Stimulated activated CD8-positive, alpha-beta memory T cell treated with anti-CD3 and anti-CD28 coated beads, Interleukin-12 subunit alpha, Interleukin-12 subunit beta, amount 100 ng/mL, for 1 hour (primary cell): ENCODE data around the gene PVR.
"Not testable (repeated sequence)": the region's sequence is repeated elsewhere in the genome, so short reads cannot be mapped to it uniquely, and the experiment has no call there.

Experiments used
- DNase-seq: peaks from one replicate; pipeline ENCODE4 v3.0.0-alpha.2; 2020; ENCODE audit warnings: low read depth

PVR gene

DNA sequence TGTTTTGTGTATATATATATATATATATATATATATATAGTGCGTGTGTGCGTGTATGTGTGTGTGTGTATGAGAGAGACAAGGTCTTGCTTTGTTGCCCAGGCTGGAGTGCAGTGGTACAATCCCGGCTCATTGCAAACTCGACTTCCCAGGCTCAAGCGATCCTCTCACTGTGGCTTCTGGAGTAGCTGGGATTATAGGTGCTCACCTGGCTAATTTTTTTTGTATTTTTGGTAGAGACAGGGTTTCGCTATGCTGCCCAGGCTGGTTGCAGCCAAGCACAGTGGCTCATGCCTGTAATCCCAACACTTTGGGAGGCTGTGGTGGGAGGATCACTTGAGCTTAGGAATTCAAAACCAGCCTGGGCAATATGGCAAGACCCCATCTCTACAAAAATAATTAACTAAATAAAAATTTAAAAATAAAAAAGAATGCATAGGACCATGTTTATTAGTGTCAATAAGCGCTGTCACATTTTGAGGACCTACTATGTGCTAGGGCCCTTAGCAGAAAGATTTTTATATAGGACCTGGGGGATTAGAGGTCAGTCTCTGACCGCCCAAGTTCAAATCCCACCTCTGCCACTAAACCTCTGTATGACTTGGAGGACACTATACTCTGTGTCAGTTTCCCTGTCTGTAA, 1.8 kb downstream of the PVR start:
- no peak for DNase-seq

DNA sequence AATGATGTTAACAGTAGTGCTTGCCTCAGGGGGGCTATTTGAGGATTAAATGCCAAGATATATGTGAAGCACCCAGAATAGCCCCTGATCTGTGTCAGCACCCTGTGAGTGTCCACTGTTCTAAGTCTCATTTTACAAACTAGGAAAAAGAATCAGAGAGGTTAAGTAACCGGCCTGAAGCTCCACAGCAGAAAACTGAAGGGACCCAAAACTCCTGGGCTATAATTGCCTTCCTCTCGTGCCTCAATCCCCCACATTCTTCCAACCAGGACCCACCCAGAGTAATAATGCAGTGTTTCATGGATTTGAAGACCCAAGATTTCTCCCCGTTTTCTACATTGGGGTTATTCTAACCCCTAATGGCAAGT, 2.3 kb downstream of the PVR start:
- DNase-seq, result no peak

- DNase-seq, result no peak
These were observed 3.4 kb downstream of the PVR start for GRCh38 chr19:44647144-44647543.

GRCh38 chr19:44648631-44649251, 5.0 kb downstream of the PVR start:
- no peak for DNase-seq

GRCh38 chr19:44649578-44650145, 6.0 kb downstream of the PVR start:
- no peak for DNase-seq

DNA sequence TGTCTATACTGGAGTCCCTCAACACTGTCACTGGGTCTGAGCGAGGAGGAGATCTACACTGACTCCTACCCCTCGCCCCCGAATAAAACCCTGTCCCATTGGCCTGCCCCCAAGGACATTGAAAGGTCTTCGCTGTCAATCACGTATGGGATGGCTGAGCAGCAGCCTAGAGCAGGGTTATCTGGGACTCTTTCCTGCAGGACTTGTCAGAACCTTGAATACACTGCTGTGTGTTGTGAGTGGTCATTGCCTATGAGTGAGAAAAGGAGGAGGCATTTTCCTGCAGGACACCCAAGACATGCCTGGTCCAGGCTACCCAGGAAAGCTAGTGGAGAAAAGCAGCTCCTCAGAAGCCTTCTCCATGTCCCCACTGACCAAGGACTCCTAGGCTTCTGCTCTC, 9.6 kb downstream of the PVR start:
- no peak for DNase-seq

GRCh38 chr19:44653977-44654774, 10.5 kb downstream of the PVR start:
- DNase-seq, result peak; percentile 47

DNA sequence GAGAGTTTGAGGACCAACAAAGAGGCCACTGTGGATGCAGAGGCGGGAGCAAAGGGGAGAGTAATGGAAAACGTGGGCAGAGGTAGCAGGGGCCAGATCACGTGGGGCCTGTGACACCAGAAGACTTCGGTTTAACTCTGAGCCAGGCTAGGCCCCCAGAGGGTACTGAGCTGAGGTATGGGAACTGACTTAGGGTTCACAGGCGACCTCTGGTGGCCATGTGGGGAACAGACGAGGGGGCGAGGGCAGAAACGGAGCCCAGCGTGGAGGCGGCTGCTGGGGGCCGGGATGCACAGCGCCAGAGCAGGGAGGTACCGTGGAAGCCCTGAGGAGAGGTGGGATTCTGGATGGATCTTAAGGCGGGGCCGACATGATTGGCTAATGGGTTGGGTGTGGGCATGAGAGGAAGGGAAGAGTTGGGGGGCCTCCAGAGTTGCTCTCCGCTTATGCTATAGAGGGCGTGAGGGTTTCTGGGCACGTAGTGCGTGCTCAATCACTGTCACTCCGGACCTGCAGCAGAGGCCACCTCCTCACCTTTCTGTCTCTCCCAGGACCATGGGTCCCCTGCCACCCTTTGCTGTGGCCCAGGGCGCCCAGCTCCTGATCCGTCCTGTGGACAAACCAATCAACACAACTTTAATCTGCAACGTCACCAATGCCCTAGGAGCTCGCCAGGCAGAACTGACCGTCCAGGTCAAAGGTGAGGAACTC, 13.7 kb downstream of the PVR start:
- peak; percentile 39 for DNase-seq

- DNase-seq, result no peak
These were observed 14.5 kb downstream of the PVR start for GRCh38 chr19:44658069-44658733.

GRCh38 chr19:44660081-44660480, 16.4 kb downstream of the PVR start:
- no peak for DNase-seq

GRCh38 chr19:44661205-44661604, 17.5 kb downstream of the PVR start:
- no peak for DNase-seq

GRCh38 chr19:44661904-44662303, 18.2 kb downstream of the PVR start:
- no peak for DNase-seq

DNA sequence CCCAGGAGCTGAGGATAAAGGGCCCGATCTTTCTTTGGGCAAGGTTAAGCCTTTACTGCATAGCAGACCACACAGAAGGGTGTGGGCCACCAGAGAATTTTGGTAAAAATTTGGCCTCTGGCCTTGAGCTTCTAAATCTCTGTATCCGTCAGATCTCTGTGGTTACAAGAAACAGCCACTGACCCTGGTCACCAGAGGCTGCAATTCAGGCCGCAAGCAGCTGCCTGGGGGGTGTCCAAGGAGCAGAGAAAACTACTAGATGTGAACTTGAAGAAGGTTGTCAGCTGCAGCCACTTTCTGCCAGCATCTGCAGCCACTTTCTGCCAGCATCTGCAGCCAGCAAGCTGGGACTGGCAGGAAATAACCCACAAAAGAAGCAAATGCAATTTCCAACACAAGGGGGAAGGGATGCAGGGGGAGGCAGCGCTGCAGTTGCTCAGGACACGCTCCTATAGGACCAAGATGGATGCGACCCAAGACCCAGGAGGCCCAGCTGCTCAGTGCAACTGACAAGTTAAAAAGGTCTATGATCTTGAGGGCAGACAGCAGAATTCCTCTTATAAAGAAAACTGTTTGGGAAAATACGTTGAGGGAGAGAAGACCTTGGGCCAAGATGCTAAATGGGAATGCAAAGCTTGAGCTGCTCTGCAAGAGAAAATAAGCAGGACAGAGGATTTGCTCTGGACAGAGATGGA, 19.1 kb downstream of the PVR start:
- no peak for DNase-seq

DNA sequence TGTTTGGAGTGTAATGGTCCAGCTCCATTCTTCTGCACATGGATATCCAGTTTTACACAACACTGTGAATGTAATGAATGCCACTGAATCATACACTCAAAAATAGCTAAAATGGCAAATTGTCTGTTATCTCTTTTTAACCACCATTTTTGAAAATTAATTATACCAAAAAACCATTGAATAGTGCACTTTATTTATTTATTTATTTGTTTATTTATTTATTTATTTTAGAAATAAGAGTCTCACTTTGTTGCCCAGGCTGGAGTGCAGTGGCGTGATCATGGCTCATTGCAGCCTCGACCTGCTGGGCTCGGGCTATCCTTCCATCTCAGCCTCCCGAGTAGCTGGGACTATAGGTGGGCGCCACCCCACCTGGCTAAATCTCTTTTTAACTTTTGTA, 20.3 kb downstream of the PVR start:
- DNase-seq, result no peak

GRCh38 chr19:44664976-44665375, 21.3 kb downstream of the PVR start:
- no peak for DNase-seq

- no peak for DNase-seq
These were observed 23.3 kb downstream of the PVR start for GRCh38 chr19:44666852-44667556.

DNA sequence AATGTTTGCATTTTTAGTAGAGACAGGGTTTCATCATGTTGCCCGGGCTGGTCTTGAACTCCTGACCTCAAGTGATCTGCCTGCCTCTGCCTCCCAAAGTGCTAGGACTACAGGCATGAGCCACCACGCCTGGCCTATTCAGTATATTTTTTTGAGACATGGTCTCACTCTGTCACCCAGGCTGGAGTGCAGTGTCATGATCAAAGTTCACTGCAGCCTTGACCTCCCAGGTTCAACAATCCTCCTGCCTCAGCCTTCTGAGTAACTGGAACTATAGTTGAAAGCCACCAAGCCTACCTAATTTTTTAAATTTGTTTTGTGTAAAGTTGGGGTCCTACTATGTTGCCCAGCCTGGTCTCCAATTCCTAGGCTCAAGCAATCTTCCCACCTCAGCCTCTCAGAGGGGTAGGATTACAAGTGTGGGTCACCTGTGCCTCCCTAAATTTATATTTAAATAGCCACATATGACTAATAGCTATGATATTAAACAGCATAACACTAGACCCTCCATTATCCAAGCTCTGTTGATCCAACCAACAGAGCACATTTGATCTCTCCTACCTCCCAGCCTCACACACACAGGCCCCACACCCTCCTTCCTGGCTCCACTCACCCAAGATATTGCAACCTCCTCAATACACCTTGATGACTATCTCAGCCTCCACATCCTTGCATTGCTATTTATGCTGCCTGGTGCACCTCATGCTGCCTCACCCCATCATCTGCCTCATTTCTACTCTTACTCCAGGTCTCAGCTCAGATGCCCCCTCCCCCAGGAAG, 25.5 kb downstream of the PVR start:
- no peak for DNase-seq

GRCh38 chr19:44670027-44670426, 26.3 kb downstream of the PVR start:
- not testable (repeated sequence) for DNase-seq

DNA sequence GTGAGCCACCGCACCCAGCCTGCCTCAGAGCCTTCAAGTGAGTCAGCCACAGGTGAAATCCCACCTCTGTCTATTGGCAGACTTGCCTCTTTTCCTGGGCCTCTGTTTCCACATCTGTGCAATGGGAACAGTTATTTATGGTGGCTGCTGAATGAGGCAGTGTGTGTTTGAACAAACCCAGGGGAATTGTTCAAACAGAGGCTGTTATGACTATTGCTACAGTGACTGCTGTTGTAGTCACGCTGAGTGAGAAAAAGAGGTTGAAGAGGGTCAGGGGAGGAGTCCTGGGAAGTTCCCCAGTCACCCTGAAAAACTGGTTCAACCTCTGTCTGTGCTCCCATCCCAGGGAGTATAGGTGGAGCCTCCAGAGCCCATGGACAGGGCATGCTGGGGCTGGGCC, 27.7 kb downstream of the PVR start, which contains the start of gene CEACAM19:
CEACAM19 (plus strand) TSS at position 83 of the 400 bp plus-strand sequence. CDS start 450 bp downstream, outside the sequence.
- DNase-seq, result no peak

- DNase-seq, result no peak
These were observed 28.5 kb downstream of the PVR start for GRCh38 chr19:44672226-44672625.
